SU-DHL-6 (cell line): ENCODE data around the gene MYLK4.

Source experiments
- EZH2phosphoT487 ChIP-seq: fragments of 200-600 bp; sonication (generic), shearing (Covaris generic); conservative IDR thresholded peaks from 2 replicates; pipeline ENCODE4 v1.6.1; 2018; ENCODE audit warnings: mild to moderate bottlenecking, antibody characterized with exemption, low read length, moderate library complexity, mixed read lengths
- TF ChIP-seq, protein P1 (sequence below): fragments of 200-600 bp; sonication (generic); IDR thresholded peaks from one replicate; pipeline ENCODE4 v1.5.1; 2017; ENCODE audit warnings: antibody characterized with exemption, mild to moderate bottlenecking, low read length, moderate library complexity; ENCODE audit not compliant: insufficient read depth, poor library complexity, severe bottlenecking

DNA sequence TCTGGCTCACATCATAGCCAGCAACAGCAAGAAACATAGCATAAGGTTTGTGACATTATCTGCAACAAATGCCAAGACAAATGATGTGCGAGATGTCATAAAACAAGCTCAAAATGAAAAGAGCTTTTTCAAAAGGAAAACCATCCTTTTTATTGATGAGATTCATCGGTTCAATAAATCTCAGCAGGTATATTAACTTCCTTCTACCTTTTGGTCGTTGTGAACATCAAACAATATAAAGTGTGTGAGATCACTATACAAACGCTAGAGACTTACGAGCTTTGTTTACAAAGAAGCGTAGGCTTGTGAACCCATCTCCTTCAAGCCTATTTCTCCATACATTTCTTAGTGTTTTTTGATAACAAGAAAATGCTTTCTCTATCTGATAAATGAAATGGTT is 18.0 kb upstream of the MYLK4 start:
- TF ChIP-seq, protein P1, sequence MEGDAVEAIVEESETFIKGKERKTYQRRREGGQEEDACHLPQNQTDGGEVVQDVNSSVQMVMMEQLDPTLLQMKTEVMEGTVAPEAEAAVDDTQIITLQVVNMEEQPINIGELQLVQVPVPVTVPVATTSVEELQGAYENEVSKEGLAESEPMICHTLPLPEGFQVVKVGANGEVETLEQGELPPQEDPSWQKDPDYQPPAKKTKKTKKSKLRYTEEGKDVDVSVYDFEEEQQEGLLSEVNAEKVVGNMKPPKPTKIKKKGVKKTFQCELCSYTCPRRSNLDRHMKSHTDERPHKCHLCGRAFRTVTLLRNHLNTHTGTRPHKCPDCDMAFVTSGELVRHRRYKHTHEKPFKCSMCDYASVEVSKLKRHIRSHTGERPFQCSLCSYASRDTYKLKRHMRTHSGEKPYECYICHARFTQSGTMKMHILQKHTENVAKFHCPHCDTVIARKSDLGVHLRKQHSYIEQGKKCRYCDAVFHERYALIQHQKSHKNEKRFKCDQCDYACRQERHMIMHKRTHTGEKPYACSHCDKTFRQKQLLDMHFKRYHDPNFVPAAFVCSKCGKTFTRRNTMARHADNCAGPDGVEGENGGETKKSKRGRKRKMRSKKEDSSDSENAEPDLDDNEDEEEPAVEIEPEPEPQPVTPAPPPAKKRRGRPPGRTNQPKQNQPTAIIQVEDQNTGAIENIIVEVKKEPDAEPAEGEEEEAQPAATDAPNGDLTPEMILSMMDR, result no peak
- no peak for TF ChIP-seq EZH2phosphoT487
